ENCODE measurements around the gene POLR2I. TPM values are rescaled to one million over a fixed set of nuclear protein-coding genes. Genes with fewer than 3 reads are reported as not detected.

POLR2I gene
- total RNA-seq, 1 donor from 2014 or later, result 8.4 TPM

Other genes starting within 250 kb of the POLR2I start
- 8.4 TPM for gene APLP1, start 246.3 kb downstream of the POLR2I start, total RNA-seq (ENCODE audit: insufficient read depth, low replicate concordance)
- gene NFKBID, start 214.3 kb downstream of the POLR2I start, total RNA-seq (ENCODE audit: insufficient read depth, low replicate concordance), result 15.6 TPM
- gene HCST, start 212.3 kb downstream of the POLR2I start, total RNA-seq (ENCODE audit: insufficient read depth, low replicate concordance), result not detected
- 28.4 TPM for gene TYROBP, start 206.6 kb downstream of the POLR2I start, total RNA-seq (ENCODE audit: insufficient read depth, low replicate concordance)
- gene LRFN3, start 178.5 kb downstream of the POLR2I start, total RNA-seq (ENCODE audit: insufficient read depth, low replicate concordance), result 2.9 TPM
- 20.2 TPM for gene SDHAF1, start 119.7 kb downstream of the POLR2I start, total RNA-seq (ENCODE audit: insufficient read depth, low replicate concordance)
- gene SYNE4, start 106.1 kb downstream of the POLR2I start, total RNA-seq (ENCODE audit: insufficient read depth, low replicate concordance), result 0.48 TPM
- 27.2 TPM for gene ALKBH6, start 100.7 kb downstream of the POLR2I start, total RNA-seq (ENCODE audit: insufficient read depth, low replicate concordance)
- gene CLIP3, start 82.0 kb downstream of the POLR2I start, total RNA-seq (ENCODE audit: insufficient read depth, low replicate concordance), result 3.9 TPM
- gene THAP8, start 60.6 kb downstream of the POLR2I start, total RNA-seq (ENCODE audit: insufficient read depth, low replicate concordance), result 1.4 TPM
- 1.2 TPM for gene WDR62, start 60.0 kb downstream of the POLR2I start, total RNA-seq (ENCODE audit: insufficient read depth, low replicate concordance)
- not detected for gene OVOL3, start 3.7 kb downstream of the POLR2I start, total RNA-seq (ENCODE audit: insufficient read depth, low replicate concordance)
- 61.6 TPM for gene TBCB, start 593 bp upstream of the POLR2I start, total RNA-seq (ENCODE audit: insufficient read depth, low replicate concordance)
- gene CAPNS1, start 25.2 kb upstream of the POLR2I start, total RNA-seq (ENCODE audit: insufficient read depth, low replicate concordance), result 147 TPM
- gene COX7A1, start 37.6 kb upstream of the POLR2I start, total RNA-seq (ENCODE audit: insufficient read depth, low replicate concordance), result 4.3 TPM
- 4.3 TPM for gene ZNF565, start 99.8 kb upstream of the POLR2I start, total RNA-seq (ENCODE audit: insufficient read depth, low replicate concordance)
- gene ZNF146, start 100.2 kb upstream of the POLR2I start, total RNA-seq (ENCODE audit: insufficient read depth, low replicate concordance), result 70.5 TPM

All from umbilical cord (tissue), 1 donor.